Mesendoderm (in vitro differentiated cells): ENCODE results near the gene OR51Q1. TPM values are rescaled to one million over a fixed set of nuclear protein-coding genes. Genes with fewer than 3 reads are reported as not detected.
A peak's percentile ranks its signal among the peaks of the same experiment; 100 is the strongest.

Source experiments
- DNase-seq: peaks from one replicate; pipeline ENCODE4 v3.0.0; 2013
- H2AK5ac ChIP-seq: 2 replicates; pipeline ENCODE4 v1.6.1; 2013; ENCODE audit warnings: low read length, inconsistent platforms
- H2BK120ac ChIP-seq: 2 replicates; pipeline ENCODE4 v1.6.1; 2013; ENCODE audit warnings: low read depth, mild to moderate bottlenecking, low read length, moderate library complexity, mixed read lengths
- H2BK15ac ChIP-seq: replicated peaks from 2 replicates; pipeline ENCODE4 v1.6.1; 2013; ENCODE audit warnings: low read depth, mild to moderate bottlenecking, moderate library complexity
- H2BK5ac ChIP-seq: 2 replicates; pipeline ENCODE4 v1.6.1; 2013; ENCODE audit warnings: low read length, inconsistent platforms
- H3K18ac ChIP-seq: 2 replicates; pipeline ENCODE4 v1.6.1; 2013; ENCODE audit warnings: mild to moderate bottlenecking, low read length, mixed read lengths
- H3K23ac ChIP-seq: one replicate; pipeline ENCODE4 v1.6.1; 2013; ENCODE audit warnings: low read length
- H3K27ac ChIP-seq: 2 replicates; pipeline ENCODE4 v1.5.1; 2013; ENCODE audit warnings: low read depth, mild to moderate bottlenecking, inconsistent platforms, low read length, moderate library complexity
- H3K27me3 ChIP-seq: 2 replicates; pipeline ENCODE4 v1.6.1; 2013; ENCODE audit warnings: low read length, control low read depth, mild to moderate bottlenecking, inconsistent platforms; ENCODE audit not compliant: insufficient read depth, poor library complexity
- H3K36me3 ChIP-seq: 2 replicates; pipeline ENCODE4 v1.6.1; 2013; ENCODE audit warnings: low read length, inconsistent platforms; ENCODE audit not compliant: control insufficient read depth, insufficient read depth
- H3K4ac ChIP-seq: one replicate; pipeline ENCODE4 v1.6.1; 2013; ENCODE audit warnings: low read depth, mild to moderate bottlenecking, low read length, moderate library complexity
- H3K4me1 ChIP-seq: 2 replicates; pipeline ENCODE4 v1.6.1; 2013; ENCODE audit warnings: low read depth, low read length, inconsistent platforms; ENCODE audit not compliant: control insufficient read depth
- H3K4me2 ChIP-seq: 2 replicates; pipeline ENCODE4 v1.6.1; 2013; ENCODE audit warnings: low read length
- H3K4me3 ChIP-seq: 2 replicates; pipeline ENCODE4 v1.5.1; 2013; ENCODE audit warnings: mild to moderate bottlenecking, low read length
- H3K56ac ChIP-seq: one replicate; pipeline ENCODE4 v1.6.1; 2013; ENCODE audit warnings: low read length
- H3K79me1 ChIP-seq: 2 replicates; pipeline ENCODE4 v1.6.1; 2013; ENCODE audit warnings: low read length, inconsistent platforms
- H3K79me2 ChIP-seq: 2 replicates; pipeline ENCODE4 v1.6.1; 2013; ENCODE audit warnings: mild to moderate bottlenecking, low read length; ENCODE audit not compliant: control insufficient read depth, insufficient read depth
- H3K9ac ChIP-seq: 2 replicates; pipeline ENCODE4 v1.6.1; 2013; ENCODE audit warnings: low read length, inconsistent platforms
- H4K5ac ChIP-seq: one replicate; pipeline ENCODE4 v1.6.1; 2013; ENCODE audit warnings: low read length
- H4K8ac ChIP-seq: one replicate; pipeline ENCODE4 v1.6.1; 2013; ENCODE audit warnings: low read depth, mild to moderate bottlenecking, control low read depth, low read length, moderate library complexity
- WGBS: extraction: QIAGEN DNeasy Blood & Tissue Kit; methylation state at CpG from one replicate; pipeline ENCODE4 v1.1.7; 2013; ENCODE audit warnings: low lambda C conversion rate, missing lambda C conversion rate; ENCODE audit not compliant: insufficient coverage; ENCODE audit errors: extremely low coverage; 5-methylcytosine and 5-hydroxymethylcytosine counted together
- polyA plus RNA-seq, 2 experiments: library from polyadenylated mRNA; stranded (reverse); fragments of 200-250 nt; gene quantifications; one replicate each; pipeline ENCODE4 v1.2.3, GENCODE V29; 2013

The OR51Q1 gene
- not detected for polyA plus RNA-seq (2013, experiment 1 of 2)
- 0.04 TPM for polyA plus RNA-seq (2013, experiment 2 of 2)

DNA sequence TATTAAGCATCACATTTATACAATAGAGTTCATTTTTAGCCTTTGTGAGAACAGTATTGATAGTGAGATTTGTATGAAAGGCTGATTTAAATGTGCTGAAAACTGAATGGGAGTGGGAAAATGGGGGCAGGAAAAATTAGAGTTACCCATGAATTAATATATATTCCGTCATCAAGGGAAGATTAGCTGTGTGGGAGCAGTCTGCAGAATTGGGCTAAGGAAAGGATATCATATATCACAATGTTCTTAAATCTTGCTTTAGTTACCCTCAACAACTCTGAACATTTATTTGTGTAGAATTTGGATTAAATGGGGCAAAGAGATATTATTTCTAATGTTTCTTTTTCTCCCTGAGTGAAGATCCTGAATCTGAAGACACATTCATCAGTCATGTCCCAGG lies at the start of gene OR51Q1:
Gene OR51Q1, plus strand, starts transcription at position 301 of the 400 bp plus-strand sequence. Its CDS starts 90 bp downstream, at position 391.
- Histone ChIP-seq H3K23ac (no peak within 1 kb of the TSS), H3K18ac (no peak within 1 kb of the TSS)

DNA sequence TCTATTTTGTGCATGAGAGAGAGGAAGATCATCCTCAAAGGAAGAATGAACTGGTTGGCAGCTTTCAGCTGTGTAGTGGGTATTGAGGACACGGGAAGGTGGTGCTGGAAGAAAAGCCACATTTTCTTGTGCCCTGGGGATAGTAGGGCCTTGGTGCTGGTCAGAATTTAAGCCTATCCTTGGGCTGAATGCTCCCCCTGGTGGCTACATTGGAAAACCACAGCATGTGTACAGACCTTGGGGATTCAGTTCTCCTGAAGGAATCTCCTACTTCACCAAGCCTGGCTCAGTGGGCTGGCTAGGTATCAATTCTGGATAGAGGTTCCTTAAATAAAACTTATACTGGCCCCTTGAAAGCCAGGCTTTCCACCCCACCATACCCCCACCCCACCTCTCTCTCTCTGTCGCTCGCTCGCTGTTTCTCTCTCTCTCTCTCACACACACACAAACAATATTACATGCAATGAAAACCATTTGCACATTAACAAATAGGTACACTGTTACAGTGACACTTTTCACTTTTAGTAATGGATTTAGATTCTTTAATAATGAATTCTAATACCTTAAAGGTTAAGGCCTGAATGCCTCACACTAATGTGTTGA lies 41.1 kb upstream of the OR51Q1 start:
- peak; percentile 86 for DNase-seq
- Histone ChIP-seq H2BK5ac (no peak overlapping the region), H4K8ac (no peak overlapping the region), H3K4ac (no peak overlapping the region), H3K79me1 (no peaks in the 10 kb centered on the region), H2AK5ac (no peak overlapping the region), H4K5ac (no peak overlapping the region), H2BK15ac (no peak overlapping the region), H3K18ac (no peak overlapping the region), H3K4me1 (no peaks in the 10 kb centered on the region), H3K27me3 (no peaks in the 10 kb centered on the region), H3K79me2 (no peaks in the 10 kb centered on the region), H2BK120ac (no peak overlapping the region), H3K27ac (no peak overlapping the region), H3K4me3 (no peak overlapping the region), H3K36me3 (no peaks in the 10 kb centered on the region), H3K56ac (no peak overlapping the region), H3K23ac (no peak overlapping the region), H3K4me2 (no peak overlapping the region), H3K9ac (no peak overlapping the region)
- no CpG with 5 or more reads among the region's 4 CpGs for WGBS

More for the DNA sequence above, at the start of gene OR51Q1:
- no peak within 1 kb of the TSS for H3K4ac ChIP-seq
- H3K4me2 ChIP-seq = no peak within 1 kb of the TSS
- no peak within 1 kb of the TSS for H3K4me3 ChIP-seq
- H3K36me3 ChIP-seq = no peaks in the 10 kb centered on the region
- no peak within 1 kb of the TSS for H2BK120ac ChIP-seq
- H2AK5ac ChIP-seq = peak within 1 kb of the TSS; percentile 56
- no peak within 1 kb of the TSS for H3K9ac ChIP-seq
- peaks cover 6% of the 10 kb centered on the region for H3K4me1 ChIP-seq
- H4K8ac ChIP-seq = no peak within 1 kb of the TSS
- H3K79me2 ChIP-seq = no peaks in the 10 kb centered on the region
- WGBS = no CpG with 5 or more reads among the region's 1 CpG
- peak within 1 kb of the TSS; percentile 28 for H2BK5ac ChIP-seq
- no peak within 1 kb of the TSS for H4K5ac ChIP-seq
- H3K79me1 ChIP-seq = no peaks in the 10 kb centered on the region
- no peak within 1 kb of the TSS for H2BK15ac ChIP-seq
- no peak within 1 kb of the TSS for H3K56ac ChIP-seq
- no peak for DNase-seq
- no peaks in the 10 kb centered on the region for H3K27me3 ChIP-seq
- H3K27ac ChIP-seq = no peak within 1 kb of the TSS

GRCh38 chr11:5383576-5383975 lies 38.3 kb upstream of the OR51Q1 start, which contains the start of gene OR51M1:
Gene OR51M1, plus strand, starts transcription at chr11:5383812. Its CDS starts 5,587 bp downstream, at chr11:5389399.
- Histone ChIP-seq H3K27me3 (no peaks in the 10 kb centered on the region), H3K9ac (no peak within 1 kb of the TSS), H3K36me3 (no peaks in the 10 kb centered on the region), H3K56ac (no peak within 1 kb of the TSS), H3K79me2 (no peaks in the 10 kb centered on the region), H2BK15ac (peak within 1 kb of the TSS; percentile 88), H3K79me1 (no peaks in the 10 kb centered on the region), H2AK5ac (no peak within 1 kb of the TSS), H2BK5ac (no peak within 1 kb of the TSS), H3K18ac (no peak within 1 kb of the TSS), H3K4ac (peak within 1 kb of the TSS; percentile 31), H2BK120ac (no peak within 1 kb of the TSS), H3K27ac (no peak within 1 kb of the TSS), H3K4me3 (no peak within 1 kb of the TSS), H3K4me1 (no peaks in the 10 kb centered on the region), H4K5ac (no peak within 1 kb of the TSS), H3K23ac (no peak within 1 kb of the TSS), H3K4me2 (no peak within 1 kb of the TSS), H4K8ac (no peak within 1 kb of the TSS)
- peak; percentile 66 for DNase-seq
- no CpG with 5 or more reads among the region's 1 CpG for WGBS

DNA sequence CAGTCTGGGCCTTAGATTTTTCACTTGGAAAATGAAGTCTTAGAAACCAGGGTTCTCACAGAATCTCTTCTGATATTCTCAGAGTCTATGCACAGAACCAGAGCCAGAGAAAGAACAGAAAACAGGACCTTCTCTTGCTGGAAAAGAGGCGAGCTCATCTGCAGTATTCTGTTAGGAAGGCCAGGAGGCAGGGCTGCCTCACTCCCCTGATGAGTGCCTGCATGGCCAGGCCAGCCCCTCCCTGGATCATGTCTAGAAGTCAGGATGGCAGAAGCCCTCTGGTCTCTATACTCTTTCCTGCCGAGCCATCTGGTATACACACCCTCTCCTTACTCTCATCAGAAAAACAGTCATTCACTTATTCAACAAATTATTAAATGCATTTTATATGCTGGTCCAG lies 37.6 kb upstream of the OR51Q1 start:
- H2AK5ac ChIP-seq = no peak overlapping the region

DNA sequence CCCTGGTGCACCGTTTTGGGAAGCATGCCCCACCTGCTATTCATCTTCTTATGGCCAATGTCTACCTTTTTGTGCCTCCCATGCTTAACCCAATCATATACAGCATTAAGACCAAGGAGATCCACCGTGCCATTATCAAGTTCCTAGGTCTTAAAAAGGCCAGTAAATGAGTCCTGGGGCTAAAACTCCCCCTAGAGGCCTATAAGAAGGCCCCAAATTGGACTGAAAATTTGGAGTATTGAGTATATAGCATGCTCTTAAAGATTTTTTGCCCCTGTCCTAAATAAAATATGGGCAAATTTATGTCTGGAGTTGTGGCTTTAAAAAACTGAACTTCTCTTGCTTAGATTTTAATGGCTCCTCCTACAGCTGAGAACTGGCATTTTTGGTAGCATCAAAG lies 31.7 kb upstream of the OR51Q1 start:
- Histone ChIP-seq H3K36me3 (no peaks in the 10 kb centered on the region), H3K79me1 (no peaks in the 10 kb centered on the region), H3K79me2 (no peaks in the 10 kb centered on the region), H2BK15ac (no peak overlapping the region), H3K4me3 (no peak overlapping the region), H3K9ac (no peak overlapping the region), H3K4me2 (no peak overlapping the region), H3K27ac (no peak overlapping the region), H2AK5ac (no peak overlapping the region), H2BK5ac (no peak overlapping the region), H3K18ac (no peak overlapping the region), H4K5ac (no peak overlapping the region), H3K4ac (no peak overlapping the region), H2BK120ac (no peak overlapping the region), H3K23ac (no peak overlapping the region), H4K8ac (no peak overlapping the region), H3K27me3 (no peaks in the 10 kb centered on the region), H3K4me1 (no peaks in the 10 kb centered on the region), H3K56ac (no peak overlapping the region)
- DNase-seq = no peak
- WGBS = no CpG with 5 or more reads among the region's 2 CpGs

More for the DNA sequence above, 37.6 kb upstream of the OR51Q1 start:
- Histone ChIP-seq H3K4me2 (no peak overlapping the region), H3K4ac (peak overlapping the region; percentile 31), H2BK5ac (no peak overlapping the region), H3K36me3 (no peaks in the 10 kb centered on the region), H3K4me3 (no peak overlapping the region), H3K4me1 (no peaks in the 10 kb centered on the region), H2BK120ac (no peak overlapping the region), H3K79me2 (no peaks in the 10 kb centered on the region), H3K9ac (no peak overlapping the region), H3K23ac (no peak overlapping the region), H4K5ac (no peak overlapping the region), H4K8ac (no peak overlapping the region), H3K27me3 (no peaks in the 10 kb centered on the region), H3K56ac (no peak overlapping the region), H3K27ac (no peak overlapping the region), H2BK15ac (peak overlapping the region; percentile 88), H3K18ac (no peak overlapping the region), H3K79me1 (no peaks in the 10 kb centered on the region)
- no CpG with 5 or more reads among the region's 2 CpGs for WGBS
- DNase-seq = peak; percentile 34

DNA sequence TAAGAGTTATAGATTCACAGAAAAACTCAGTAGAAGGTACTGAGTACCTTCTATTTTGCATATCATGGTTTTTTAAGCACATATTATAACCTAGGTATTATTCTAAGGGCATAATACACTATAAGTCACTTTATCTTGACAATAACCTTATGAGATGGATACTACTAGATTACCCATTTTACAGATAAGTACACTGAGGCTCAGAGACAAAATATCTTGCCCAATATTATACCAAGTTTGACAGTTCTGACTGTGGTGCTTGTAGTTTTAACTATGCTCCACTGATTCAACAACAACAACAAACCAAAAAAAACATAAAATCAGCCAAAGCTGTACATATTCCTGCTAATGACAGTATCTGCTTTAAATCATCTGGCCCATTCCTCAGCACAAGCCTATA lies 27.8 kb upstream of the OR51Q1 start:
- no peak overlapping the region for H3K9ac ChIP-seq
- H3K4me3 ChIP-seq = no peak overlapping the region
- H4K8ac ChIP-seq = no peak overlapping the region
- no peaks in the 10 kb centered on the region for H3K4me1 ChIP-seq
- no peak overlapping the region for H3K18ac ChIP-seq
- no peak overlapping the region for H3K56ac ChIP-seq
- no peak overlapping the region for H4K5ac ChIP-seq
- H3K23ac ChIP-seq = no peak overlapping the region
- DNase-seq = no peak
- no peak overlapping the region for H3K4me2 ChIP-seq
- H3K79me2 ChIP-seq = no peaks in the 10 kb centered on the region
- H3K36me3 ChIP-seq = no peaks in the 10 kb centered on the region
- H2BK120ac ChIP-seq = no peak overlapping the region
- no peak overlapping the region for H2AK5ac ChIP-seq
- H3K27me3 ChIP-seq = no peaks in the 10 kb centered on the region
- no peaks in the 10 kb centered on the region for H3K79me1 ChIP-seq
- no peak overlapping the region for H3K27ac ChIP-seq
- H2BK15ac ChIP-seq = no peak overlapping the region
- H3K4ac ChIP-seq = no peak overlapping the region
- H2BK5ac ChIP-seq = no peak overlapping the region
